ENCODE data around the gene SLC5A11.

DNA sequence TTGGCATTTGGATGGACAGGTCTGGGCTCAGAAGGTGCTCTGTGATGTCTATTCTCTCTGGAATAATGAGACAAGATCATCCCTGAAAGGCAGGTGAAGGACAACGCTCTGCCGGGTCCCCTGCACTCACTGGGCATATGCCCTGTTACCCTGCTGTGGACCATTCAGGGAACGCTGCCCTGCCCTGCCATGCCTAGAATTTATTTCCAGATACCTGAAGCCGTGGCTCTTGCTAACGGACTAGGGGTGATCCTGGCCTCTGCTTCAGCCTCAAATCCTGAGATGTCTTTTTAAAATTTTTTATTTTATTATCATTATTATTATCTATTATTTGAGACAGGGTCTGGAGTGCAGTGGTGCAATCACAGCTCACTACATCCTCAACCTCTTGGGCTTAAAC is 3.9 kb downstream of the SLC5A11 start:
- TF ChIP-seq, protein P1, sequence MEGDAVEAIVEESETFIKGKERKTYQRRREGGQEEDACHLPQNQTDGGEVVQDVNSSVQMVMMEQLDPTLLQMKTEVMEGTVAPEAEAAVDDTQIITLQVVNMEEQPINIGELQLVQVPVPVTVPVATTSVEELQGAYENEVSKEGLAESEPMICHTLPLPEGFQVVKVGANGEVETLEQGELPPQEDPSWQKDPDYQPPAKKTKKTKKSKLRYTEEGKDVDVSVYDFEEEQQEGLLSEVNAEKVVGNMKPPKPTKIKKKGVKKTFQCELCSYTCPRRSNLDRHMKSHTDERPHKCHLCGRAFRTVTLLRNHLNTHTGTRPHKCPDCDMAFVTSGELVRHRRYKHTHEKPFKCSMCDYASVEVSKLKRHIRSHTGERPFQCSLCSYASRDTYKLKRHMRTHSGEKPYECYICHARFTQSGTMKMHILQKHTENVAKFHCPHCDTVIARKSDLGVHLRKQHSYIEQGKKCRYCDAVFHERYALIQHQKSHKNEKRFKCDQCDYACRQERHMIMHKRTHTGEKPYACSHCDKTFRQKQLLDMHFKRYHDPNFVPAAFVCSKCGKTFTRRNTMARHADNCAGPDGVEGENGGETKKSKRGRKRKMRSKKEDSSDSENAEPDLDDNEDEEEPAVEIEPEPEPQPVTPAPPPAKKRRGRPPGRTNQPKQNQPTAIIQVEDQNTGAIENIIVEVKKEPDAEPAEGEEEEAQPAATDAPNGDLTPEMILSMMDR (IDR thresholded peaks at IDR 0.05; ENCODE audit: poor library complexity), result no peak
- no peak for TF ChIP-seq EZH2 (IDR thresholded peaks at IDR 0.05; ENCODE audit: borderline replicate concordance)

Measured in hepatocyte (in vitro differentiated cells).